Liver (tissue), 3 donors: ENCODE data around the gene FBXO10.

Experiments used
- NR2F2 ChIP-seq: IDR thresholded peaks from 2 replicates; pipeline ENCODE4 v1.6.1; 2016; ENCODE audit warnings: antibody characterized with exemption
- RAD21 ChIP-seq, 2 donors: IDR thresholded peaks; 2 replicates each; pipeline ENCODE4 v1.6.1; 2016; ENCODE audit warnings: antibody characterized with exemption in 2 of 2, mild to moderate bottlenecking in 2 of 2
- SP1 ChIP-seq: IDR thresholded peaks from 2 replicates; pipeline ENCODE4 v1.6.1; 2018; ENCODE audit warnings: antibody characterized with exemption, mild to moderate bottlenecking
- TAF1 ChIP-seq: conservative IDR thresholded peaks from 2 replicates; pipeline ENCODE4 v1.6.1; 2016; ENCODE audit warnings: antibody characterized with exemption, mild to moderate bottlenecking
- YY1 ChIP-seq: IDR thresholded peaks from 2 replicates; pipeline ENCODE4 v1.6.1; 2016; ENCODE audit warnings: antibody characterized with exemption, mild to moderate bottlenecking
- TF ChIP-seq, protein P1 (sequence below): fragments of 150-350 bp; IDR thresholded peaks from 2 replicates; pipeline ENCODE4 v1.5.1; 2017; ENCODE audit warnings: improper control_type of control experiment, low read depth, low read length; ENCODE audit not compliant: missing input control
- TF ChIP-seq, protein P2 (sequence below): IDR thresholded peaks from 2 replicates; pipeline ENCODE4 v1.6.1; 2016; ENCODE audit warnings: antibody characterized with exemption
- TF ChIP-seq, protein P3 (sequence below): IDR thresholded peaks from 2 replicates; pipeline ENCODE4 v1.6.1; 2016; ENCODE audit warnings: antibody characterized with exemption, mild to moderate bottlenecking
- donor health status: healthy.
- donor health status: healthy.

DNA sequence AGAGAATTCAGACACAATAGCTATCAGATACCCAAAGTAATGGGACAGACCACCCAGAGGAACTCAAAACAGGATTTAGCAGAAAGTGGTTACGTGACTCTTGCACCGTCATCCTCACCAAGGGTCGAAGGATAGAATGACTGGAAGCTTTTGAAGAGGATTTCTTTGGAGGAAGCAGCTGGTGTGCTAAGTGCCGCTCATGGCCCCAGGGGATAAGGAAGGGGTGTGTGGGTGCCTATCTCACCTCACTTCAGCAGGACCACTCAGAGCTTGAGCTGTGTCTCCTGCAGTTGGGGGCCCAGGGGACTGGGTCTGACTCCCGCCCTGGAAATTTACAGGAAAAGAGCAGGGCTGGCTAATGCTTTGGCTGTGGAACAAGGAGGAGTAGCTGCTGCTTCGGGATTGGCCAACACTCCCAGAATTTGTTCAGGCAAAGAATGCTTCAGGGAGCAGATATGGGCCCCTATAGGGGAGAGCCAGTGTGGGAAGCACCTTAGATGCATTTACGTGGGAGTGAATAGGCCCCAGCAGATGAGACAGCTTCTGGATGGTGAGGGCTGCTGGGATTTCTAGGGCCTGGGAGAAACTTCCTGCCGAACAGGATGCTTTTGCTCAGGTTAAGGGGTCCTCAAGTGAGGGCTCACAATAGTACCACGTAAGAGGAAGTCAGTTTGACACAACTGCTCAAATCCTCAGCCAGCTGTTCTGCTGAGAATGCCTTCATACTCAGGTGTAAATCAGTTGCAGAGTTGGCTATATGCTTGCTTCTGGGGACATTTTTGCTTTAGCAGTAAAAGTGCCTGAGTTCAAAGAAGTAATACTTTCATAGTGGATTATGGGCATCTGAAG lies 45.3 kb upstream of the FBXO10 start:
- TF ChIP-seq, protein P1, sequence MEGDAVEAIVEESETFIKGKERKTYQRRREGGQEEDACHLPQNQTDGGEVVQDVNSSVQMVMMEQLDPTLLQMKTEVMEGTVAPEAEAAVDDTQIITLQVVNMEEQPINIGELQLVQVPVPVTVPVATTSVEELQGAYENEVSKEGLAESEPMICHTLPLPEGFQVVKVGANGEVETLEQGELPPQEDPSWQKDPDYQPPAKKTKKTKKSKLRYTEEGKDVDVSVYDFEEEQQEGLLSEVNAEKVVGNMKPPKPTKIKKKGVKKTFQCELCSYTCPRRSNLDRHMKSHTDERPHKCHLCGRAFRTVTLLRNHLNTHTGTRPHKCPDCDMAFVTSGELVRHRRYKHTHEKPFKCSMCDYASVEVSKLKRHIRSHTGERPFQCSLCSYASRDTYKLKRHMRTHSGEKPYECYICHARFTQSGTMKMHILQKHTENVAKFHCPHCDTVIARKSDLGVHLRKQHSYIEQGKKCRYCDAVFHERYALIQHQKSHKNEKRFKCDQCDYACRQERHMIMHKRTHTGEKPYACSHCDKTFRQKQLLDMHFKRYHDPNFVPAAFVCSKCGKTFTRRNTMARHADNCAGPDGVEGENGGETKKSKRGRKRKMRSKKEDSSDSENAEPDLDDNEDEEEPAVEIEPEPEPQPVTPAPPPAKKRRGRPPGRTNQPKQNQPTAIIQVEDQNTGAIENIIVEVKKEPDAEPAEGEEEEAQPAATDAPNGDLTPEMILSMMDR: no peak
- TF ChIP-seq TAF1 (no peak), RAD21 (IDR thresholded peaks at IDR 0.05) (no peak), YY1 (no peak), SP1 (no peak), NR2F2 (no peak)
- TF ChIP-seq, protein P2, sequence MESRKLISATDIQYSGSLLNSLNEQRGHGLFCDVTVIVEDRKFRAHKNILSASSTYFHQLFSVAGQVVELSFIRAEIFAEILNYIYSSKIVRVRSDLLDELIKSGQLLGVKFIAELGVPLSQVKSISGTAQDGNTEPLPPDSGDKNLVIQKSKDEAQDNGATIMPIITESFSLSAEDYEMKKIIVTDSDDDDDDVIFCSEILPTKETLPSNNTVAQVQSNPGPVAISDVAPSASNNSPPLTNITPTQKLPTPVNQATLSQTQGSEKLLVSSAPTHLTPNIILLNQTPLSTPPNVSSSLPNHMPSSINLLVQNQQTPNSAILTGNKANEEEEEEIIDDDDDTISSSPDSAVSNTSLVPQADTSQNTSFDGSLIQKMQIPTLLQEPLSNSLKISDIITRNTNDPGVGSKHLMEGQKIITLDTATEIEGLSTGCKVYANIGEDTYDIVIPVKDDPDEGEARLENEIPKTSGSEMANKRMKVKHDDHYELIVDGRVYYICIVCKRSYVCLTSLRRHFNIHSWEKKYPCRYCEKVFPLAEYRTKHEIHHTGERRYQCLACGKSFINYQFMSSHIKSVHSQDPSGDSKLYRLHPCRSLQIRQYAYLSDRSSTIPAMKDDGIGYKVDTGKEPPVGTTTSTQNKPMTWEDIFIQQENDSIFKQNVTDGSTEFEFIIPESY: no peak
- TF ChIP-seq, protein P3, sequence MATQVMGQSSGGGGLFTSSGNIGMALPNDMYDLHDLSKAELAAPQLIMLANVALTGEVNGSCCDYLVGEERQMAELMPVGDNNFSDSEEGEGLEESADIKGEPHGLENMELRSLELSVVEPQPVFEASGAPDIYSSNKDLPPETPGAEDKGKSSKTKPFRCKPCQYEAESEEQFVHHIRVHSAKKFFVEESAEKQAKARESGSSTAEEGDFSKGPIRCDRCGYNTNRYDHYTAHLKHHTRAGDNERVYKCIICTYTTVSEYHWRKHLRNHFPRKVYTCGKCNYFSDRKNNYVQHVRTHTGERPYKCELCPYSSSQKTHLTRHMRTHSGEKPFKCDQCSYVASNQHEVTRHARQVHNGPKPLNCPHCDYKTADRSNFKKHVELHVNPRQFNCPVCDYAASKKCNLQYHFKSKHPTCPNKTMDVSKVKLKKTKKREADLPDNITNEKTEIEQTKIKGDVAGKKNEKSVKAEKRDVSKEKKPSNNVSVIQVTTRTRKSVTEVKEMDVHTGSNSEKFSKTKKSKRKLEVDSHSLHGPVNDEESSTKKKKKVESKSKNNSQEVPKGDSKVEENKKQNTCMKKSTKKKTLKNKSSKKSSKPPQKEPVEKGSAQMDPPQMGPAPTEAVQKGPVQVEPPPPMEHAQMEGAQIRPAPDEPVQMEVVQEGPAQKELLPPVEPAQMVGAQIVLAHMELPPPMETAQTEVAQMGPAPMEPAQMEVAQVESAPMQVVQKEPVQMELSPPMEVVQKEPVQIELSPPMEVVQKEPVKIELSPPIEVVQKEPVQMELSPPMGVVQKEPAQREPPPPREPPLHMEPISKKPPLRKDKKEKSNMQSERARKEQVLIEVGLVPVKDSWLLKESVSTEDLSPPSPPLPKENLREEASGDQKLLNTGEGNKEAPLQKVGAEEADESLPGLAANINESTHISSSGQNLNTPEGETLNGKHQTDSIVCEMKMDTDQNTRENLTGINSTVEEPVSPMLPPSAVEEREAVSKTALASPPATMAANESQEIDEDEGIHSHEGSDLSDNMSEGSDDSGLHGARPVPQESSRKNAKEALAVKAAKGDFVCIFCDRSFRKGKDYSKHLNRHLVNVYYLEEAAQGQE: no peak
